ENCODE data around the gene CELA2A. TPM values are rescaled to one million over a fixed set of nuclear protein-coding genes. Genes with fewer than 3 reads are reported as not detected.

The CELA2A gene
- total RNA-seq, 2 experiments from 2014 or later: not detected

DNA sequence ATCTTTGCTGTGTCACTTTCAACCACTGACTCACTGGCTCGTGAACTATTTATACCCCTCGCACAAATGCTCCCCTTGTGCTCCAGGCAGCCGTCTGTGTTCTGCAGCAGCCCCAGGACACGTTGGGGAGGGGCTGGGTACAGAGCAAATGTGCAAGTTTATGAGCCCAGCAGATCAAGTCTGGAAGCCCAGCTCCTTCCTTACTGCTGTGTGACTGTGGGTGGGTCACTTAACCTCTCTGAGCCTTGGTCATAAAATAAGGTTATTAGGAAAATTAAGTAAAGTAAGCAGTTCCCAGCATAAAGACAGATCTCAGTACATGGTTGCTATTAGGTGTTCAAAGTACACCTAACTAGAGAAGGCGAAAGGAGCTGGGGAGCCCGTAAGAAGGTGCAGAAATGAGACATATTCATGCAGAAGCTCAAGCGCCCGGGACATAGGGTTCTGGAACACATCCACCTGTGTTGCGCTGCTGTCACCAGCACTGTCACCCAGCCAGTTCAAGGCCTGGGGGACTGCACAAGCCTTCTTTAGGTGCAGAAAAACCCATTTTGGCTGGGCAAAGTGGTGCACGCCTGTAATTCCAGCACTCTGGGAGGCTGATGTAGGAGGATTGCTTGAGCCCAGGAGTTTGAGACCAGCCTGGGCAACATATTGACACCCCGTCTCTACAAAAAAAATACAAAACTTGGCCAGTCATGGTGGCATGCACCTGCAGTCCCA is 33.0 kb upstream of the CELA2A start:
- Histone ChIP-seq H3K9me3 (ENCODE audit: low read length) (no peaks in the 10 kb centered on the region), H3K4me1 (ENCODE audit: insufficient read depth, low read length, poor library complexity, severe bottlenecking) (no peaks in the 10 kb centered on the region), H3K4me2 (ENCODE audit: low read length) (no peak overlapping the region), H3K9me2 (ENCODE audit: insufficient read depth, low read length) (no peaks in the 10 kb centered on the region), H4K20me1 (ENCODE audit: insufficient read depth, low read length) (no peaks in the 10 kb centered on the region), H3K79me2 (ENCODE audit: insufficient read depth, low read depth, low read length) (no peaks in the 10 kb centered on the region), H2AFZ (ENCODE audit: low read length) (no peak overlapping the region), H3K36me3 (ENCODE audit: insufficient read depth, low read length) (peaks cover 12% of the 10 kb centered on the region), H3K27ac (ENCODE audit: low read depth, low read length, poor library complexity, severe bottlenecking) (no peak overlapping the region), H3K4me3 (ENCODE audit: low read depth, low read length, poor library complexity, severe bottlenecking) (no peak overlapping the region)
- BruUV-seq (replicated peaks): no TSS peak
- TF ChIP-seq EZH2phosphoT487 (IDR thresholded peaks at IDR 0.05; ENCODE audit: borderline replicate concordance, low read depth, low read length): no peak
- TF ChIP-seq, protein P1, sequence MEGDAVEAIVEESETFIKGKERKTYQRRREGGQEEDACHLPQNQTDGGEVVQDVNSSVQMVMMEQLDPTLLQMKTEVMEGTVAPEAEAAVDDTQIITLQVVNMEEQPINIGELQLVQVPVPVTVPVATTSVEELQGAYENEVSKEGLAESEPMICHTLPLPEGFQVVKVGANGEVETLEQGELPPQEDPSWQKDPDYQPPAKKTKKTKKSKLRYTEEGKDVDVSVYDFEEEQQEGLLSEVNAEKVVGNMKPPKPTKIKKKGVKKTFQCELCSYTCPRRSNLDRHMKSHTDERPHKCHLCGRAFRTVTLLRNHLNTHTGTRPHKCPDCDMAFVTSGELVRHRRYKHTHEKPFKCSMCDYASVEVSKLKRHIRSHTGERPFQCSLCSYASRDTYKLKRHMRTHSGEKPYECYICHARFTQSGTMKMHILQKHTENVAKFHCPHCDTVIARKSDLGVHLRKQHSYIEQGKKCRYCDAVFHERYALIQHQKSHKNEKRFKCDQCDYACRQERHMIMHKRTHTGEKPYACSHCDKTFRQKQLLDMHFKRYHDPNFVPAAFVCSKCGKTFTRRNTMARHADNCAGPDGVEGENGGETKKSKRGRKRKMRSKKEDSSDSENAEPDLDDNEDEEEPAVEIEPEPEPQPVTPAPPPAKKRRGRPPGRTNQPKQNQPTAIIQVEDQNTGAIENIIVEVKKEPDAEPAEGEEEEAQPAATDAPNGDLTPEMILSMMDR (conservative IDR thresholded peaks at IDR 0.05; ENCODE audit: low read length): no peak
- POLR2A ChIA-PET: no interaction called here
- intact Hi-C loops (cut with micrococcal nuclease; ENCODE audit: unreplicated experiment): no loop called here
- CTCF ChIA-PET (ENCODE audit: unreplicated experiment): interaction anchor here (0.5 kb wide), 1 partner anchor 140 kb away, joined by 6 read pairs; no protein-coding TSS in a partner anchor
- no peak for DNase-seq (ENCODE audit: low spot score)

DNA sequence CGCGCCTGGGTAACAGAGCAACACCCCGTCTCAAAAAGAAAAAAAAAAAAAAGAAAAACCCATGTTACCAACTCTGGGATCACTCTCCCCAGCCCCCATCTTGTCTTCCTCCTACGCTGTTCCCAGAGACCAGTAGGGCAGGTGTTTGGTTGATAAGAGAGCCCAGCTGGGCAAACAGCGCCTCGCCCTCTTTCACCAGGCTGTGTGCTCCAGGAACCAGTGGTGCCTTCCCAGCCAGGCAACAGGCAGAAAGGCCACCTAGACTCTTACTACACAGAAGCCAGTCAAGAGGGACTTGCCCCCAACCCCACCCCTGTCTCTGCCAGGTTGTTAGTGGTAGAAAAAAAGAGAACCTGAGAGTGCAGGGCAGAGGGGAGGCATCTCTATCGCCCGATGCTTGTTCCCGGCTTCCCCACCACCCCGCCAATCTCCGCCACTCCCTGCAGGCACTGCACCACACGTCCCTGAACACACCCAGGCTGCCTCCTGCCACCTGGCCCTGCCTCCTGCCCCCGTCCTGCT is 32.3 kb upstream of the CELA2A start:
- intact Hi-C loops (cut with micrococcal nuclease; ENCODE audit: unreplicated experiment): no loop called here
- Histone ChIP-seq H3K36me3 (ENCODE audit: insufficient read depth, low read length) (peaks cover 12% of the 10 kb centered on the region), H3K4me3 (ENCODE audit: low read depth, low read length, poor library complexity, severe bottlenecking) (no peak overlapping the region), H3K27ac (ENCODE audit: low read depth, low read length, poor library complexity, severe bottlenecking) (no peak overlapping the region), H3K4me1 (ENCODE audit: insufficient read depth, low read length, poor library complexity, severe bottlenecking) (no peaks in the 10 kb centered on the region), H3K79me2 (ENCODE audit: insufficient read depth, low read depth, low read length) (no peaks in the 10 kb centered on the region), H3K9me3 (ENCODE audit: low read length) (no peaks in the 10 kb centered on the region), H4K20me1 (ENCODE audit: insufficient read depth, low read length) (no peaks in the 10 kb centered on the region), H3K4me2 (ENCODE audit: low read length) (no peak overlapping the region), H3K9me2 (ENCODE audit: insufficient read depth, low read length) (no peaks in the 10 kb centered on the region), H2AFZ (ENCODE audit: low read length) (no peak overlapping the region)
- no peak for DNase-seq (ENCODE audit: low spot score)
- ChIA-PET POLR2A (no interaction called here), CTCF (ENCODE audit: unreplicated experiment) (no interaction called here)
- TF ChIP-seq, protein P1 (conservative IDR thresholded peaks at IDR 0.05; ENCODE audit: low read length): no peak
- no peak for TF ChIP-seq EZH2phosphoT487 (IDR thresholded peaks at IDR 0.05; ENCODE audit: borderline replicate concordance, low read depth, low read length)
- no TSS peak for BruUV-seq (replicated peaks)

DNA sequence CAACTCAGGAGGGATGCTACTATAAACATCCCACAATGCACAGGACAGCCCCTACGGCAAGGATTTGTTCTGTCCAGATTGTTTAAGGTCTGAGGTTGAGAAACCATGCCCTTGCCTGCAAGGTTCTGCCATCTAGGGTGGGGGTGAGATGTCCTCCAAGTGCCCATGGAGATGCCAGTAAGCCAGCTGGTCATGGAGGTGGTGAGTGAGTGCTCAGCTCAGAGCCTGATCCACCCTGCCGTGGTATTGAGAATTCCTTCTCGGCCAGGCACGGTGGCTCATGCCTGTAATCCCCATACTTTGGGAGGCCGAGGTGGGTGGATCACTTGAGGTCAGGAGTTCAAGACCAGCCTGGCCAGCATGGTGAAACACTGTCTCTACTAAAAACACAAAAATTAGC is 31.6 kb upstream of the CELA2A start:
- no peak overlapping the region for H3K4me3 ChIP-seq (ENCODE audit: low read depth, low read length, poor library complexity, severe bottlenecking)
- H3K36me3 ChIP-seq (ENCODE audit: insufficient read depth, low read length): peaks cover 12% of the 10 kb centered on the region
- ChIA-PET CTCF (ENCODE audit: unreplicated experiment) (no interaction called here), POLR2A (no interaction called here)
- no peaks in the 10 kb centered on the region for H3K79me2 ChIP-seq (ENCODE audit: insufficient read depth, low read depth, low read length)
- H2AFZ ChIP-seq (ENCODE audit: low read length): no peak overlapping the region
- no peaks in the 10 kb centered on the region for H3K9me2 ChIP-seq (ENCODE audit: insufficient read depth, low read length)
- no peak for DNase-seq (ENCODE audit: low spot score)
- H3K4me1 ChIP-seq (ENCODE audit: insufficient read depth, low read length, poor library complexity, severe bottlenecking): no peaks in the 10 kb centered on the region
- TF ChIP-seq, protein P1 (conservative IDR thresholded peaks at IDR 0.05; ENCODE audit: low read length): no peak
- TF ChIP-seq EZH2phosphoT487 (IDR thresholded peaks at IDR 0.05; ENCODE audit: borderline replicate concordance, low read depth, low read length): no peak
- no peak overlapping the region for H3K27ac ChIP-seq (ENCODE audit: low read depth, low read length, poor library complexity, severe bottlenecking)
- no peak overlapping the region for H3K4me2 ChIP-seq (ENCODE audit: low read length)
- no peaks in the 10 kb centered on the region for H4K20me1 ChIP-seq (ENCODE audit: insufficient read depth, low read length)
- intact Hi-C loops (cut with micrococcal nuclease; ENCODE audit: unreplicated experiment): no loop called here
- no TSS peak for BruUV-seq (replicated peaks)
- no peaks in the 10 kb centered on the region for H3K9me3 ChIP-seq (ENCODE audit: low read length)
